ENCODE measurements around the gene NSG1.

DNA sequence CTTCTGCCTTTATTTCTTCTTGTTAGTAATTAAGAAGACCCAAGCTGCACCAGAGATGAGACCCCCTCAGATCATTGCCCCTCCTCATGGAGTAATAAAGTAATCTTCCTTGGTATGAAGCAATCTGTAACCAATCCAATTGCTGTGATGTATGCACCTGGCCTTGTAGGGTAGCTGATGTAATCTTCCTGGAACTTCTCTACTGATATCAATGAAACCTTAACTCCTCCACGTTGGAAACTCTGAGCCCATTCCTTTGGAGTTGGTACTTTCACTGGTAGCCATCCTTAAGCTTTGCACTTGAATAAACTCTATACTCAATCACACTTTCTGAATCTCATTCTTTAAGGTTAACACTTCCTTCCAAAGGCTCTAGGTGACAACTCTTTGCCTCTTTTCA is 31.6 kb upstream of the NSG1 start:
- TF ChIP-seq, protein P1, sequence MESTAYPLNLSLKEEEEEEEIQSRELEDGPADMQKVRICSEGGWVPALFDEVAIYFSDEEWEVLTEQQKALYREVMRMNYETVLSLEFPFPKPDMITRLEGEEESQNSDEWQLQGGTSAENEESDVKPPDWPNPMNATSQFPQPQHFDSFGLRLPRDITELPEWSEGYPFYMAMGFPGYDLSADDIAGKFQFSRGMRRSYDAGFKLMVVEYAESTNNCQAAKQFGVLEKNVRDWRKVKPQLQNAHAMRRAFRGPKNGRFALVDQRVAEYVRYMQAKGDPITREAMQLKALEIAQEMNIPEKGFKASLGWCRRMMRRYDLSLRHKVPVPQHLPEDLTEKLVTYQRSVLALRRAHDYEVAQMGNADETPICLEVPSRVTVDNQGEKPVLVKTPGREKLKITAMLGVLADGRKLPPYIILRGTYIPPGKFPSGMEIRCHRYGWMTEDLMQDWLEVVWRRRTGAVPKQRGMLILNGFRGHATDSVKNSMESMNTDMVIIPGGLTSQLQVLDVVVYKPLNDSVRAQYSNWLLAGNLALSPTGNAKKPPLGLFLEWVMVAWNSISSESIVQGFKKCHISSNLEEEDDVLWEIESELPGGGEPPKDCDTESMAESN (CRISPR knock-in tag; conservative IDR thresholded peaks at IDR 0.05) = no peak
- no peak for TF ChIP-seq ZNF121 (CRISPR knock-in tag; IDR thresholded peaks at IDR 0.05)

Data from HepG2 (cell line).